Stimulated activated CD4-positive, alpha-beta T cell treated with anti-CD3 and anti-CD28 coated beads, Interleukin-12 subunit alpha, Interleukin-12 subunit beta, amount 100 ng/mL, for 48 hours (primary cell): Measurements from ENCODE around the gene GNE.

ENCODE experiments used
- DNase-seq, 3 donors: peaks; one replicate each; pipeline ENCODE4 v3.0.0-alpha.2; 2020; ENCODE audit warnings: low read depth in 2 of 3, low spot score in 1 of 3

GNE gene

GRCh38 chr9:36170531-36170930 is 87.7 kb downstream of the GNE start:
- no peak for DNase-seq

GRCh38 chr9:36169708-36170107 is 88.5 kb downstream of the GNE start:
- no peak for DNase-seq

GRCh38 chr9:36169166-36169565 is 89.1 kb downstream of the GNE start, which contains the start of gene CCIN:
TSS of gene CCIN (plus strand) at chr9:36169388. CDS start at chr9:36169503, 115 bp downstream.
- no peak for DNase-seq

- peak; percentile 68 to 82 (median 80) for DNase-seq
These were observed 91.9 kb downstream of the GNE start for GRCh38 chr9:36166168-36166927.

GRCh38 chr9:36165826-36166167 is 92.5 kb downstream of the GNE start:
- no peak for DNase-seq

GRCh38 chr9:36164989-36165388 is 93.3 kb downstream of the GNE start:
- DNase-seq = no peak
